Lung (tissue), 12 donors: ENCODE measurements around the gene CLIC1. TPM values are rescaled to one million over a fixed set of nuclear protein-coding genes. Genes with fewer than 3 reads are reported as not detected.
A peak's percentile ranks its signal among the peaks of the same experiment; 100 is the strongest.

Experiments used
- ATAC-seq: fragments of 200-7000 bp; cut with Tn5 transposase; one replicate; pipeline ENCODE4 v1.9.1; 2020; ENCODE audit warnings: moderate number of reproducible peaks; ENCODE audit not compliant: insufficient read depth, low FRiP score
- DNase-seq, 3 donors: peaks; one replicate each; pipeline ENCODE4 v3.0.0-alpha.2; 2013 to 2017
- H3K27ac ChIP-seq, 2 donors: one replicate each; pipeline ENCODE4 v1.5.1; 2013; ENCODE audit warnings: mild to moderate bottlenecking in 2 of 2, moderate library complexity in 2 of 2, control low read depth in 1 of 2, inconsistent platforms in 1 of 2, low read depth in 1 of 2, low read length in 1 of 2
- H3K27me3 ChIP-seq, 3 donors: one replicate each; pipeline ENCODE4 v1.5.1; 2013; ENCODE audit warnings: low read length in 2 of 3; ENCODE audit not compliant: control insufficient read depth in 3 of 3, insufficient read depth in 3 of 3
- H3K36me3 ChIP-seq, 4 donors: one replicate each; pipeline ENCODE4 v1.5.1; 2013; ENCODE audit warnings: low read length in 4 of 4, mild to moderate bottlenecking in 1 of 4, moderate library complexity in 1 of 4; ENCODE audit not compliant: control insufficient read depth in 4 of 4, insufficient read depth in 4 of 4
- H3K4me1 ChIP-seq, 5 donors: one replicate each; pipeline ENCODE4 v1.5.1; 2013; ENCODE audit warnings: low read length in 5 of 5, mild to moderate bottlenecking in 2 of 5, moderate library complexity in 1 of 5; ENCODE audit not compliant: control insufficient read depth in 5 of 5, insufficient read depth in 5 of 5
- H3K4me3 ChIP-seq: one replicate; pipeline ENCODE4 v1.5.1; 2013; ENCODE audit warnings: mild to moderate bottlenecking, control low read depth, moderate library complexity
- H3K9ac ChIP-seq, 2 donors: one replicate each; pipeline ENCODE4 v1.5.1; 2013; ENCODE audit warnings: low read length in 2 of 2, control low read depth in 1 of 2; ENCODE audit not compliant: insufficient read depth in 1 of 2
- H3K9me3 ChIP-seq, 4 donors: one replicate each; pipeline ENCODE4 v1.5.1; 2013; ENCODE audit warnings: low read length in 3 of 4, mild to moderate bottlenecking in 1 of 4, moderate library complexity in 1 of 4; ENCODE audit not compliant: control insufficient read depth in 4 of 4, insufficient read depth in 3 of 4
- CTCF ChIP-seq: IDR thresholded peaks from 2 replicates; pipeline ENCODE4 v1.5.1; 2012; ENCODE audit warnings: mild to moderate bottlenecking; ENCODE audit errors: control extremely low read depth, extremely low read depth
- WGBS, 2 donors: extraction: QIAGEN DNeasy Blood & Tissue Kit; methylation state at CpG; one replicate each; pipeline ENCODE4 v1.1.7; 2013; 5-methylcytosine and 5-hydroxymethylcytosine counted together
- polyA plus RNA-seq, 2 donors: library from polyadenylated mRNA; stranded (reverse); fragments of 200-250 nt; gene quantifications; one replicate each; pipeline ENCODE4 v1.2.1, GENCODE V29; 2013
- total RNA-seq, 2 donors: library from RNA; depleted of rRNA in 1 of 2; stranded (reverse); fragments of >200 nt in 1 of 2; gene quantifications; one replicate each; pipeline ENCODE4 v1.2.1, GENCODE V29; 2014 to 2021
- donor health status: control.
- donor health status: control.
- donor health status: Bipolar disorder and iron deficiency.
- donor health status: healthy.
- donor health status: DM: yes; HTN: yes; CAD: no.

Gene CLIC1
- total and polyA plus RNA-seq, 4 donors: 231 to 763 (median 378) TPM

- peak; percentile 9 for TF ChIP-seq CTCF
- no peaks in the 10 kb centered on the region for H3K27me3 ChIP-seq
- H3K27ac ChIP-seq: peak within 1 kb of the TSS; percentile 97 to 98
- peaks cover 0 to 12% (median 6%) of the 10 kb centered on the region in 4 donors for H3K36me3 ChIP-seq
- WGBS, 2 donors: 1% methylated on average over 54 of the region's 54 CpGs
- H3K4me3 ChIP-seq: peak within 1 kb of the TSS; percentile 69
- H3K9me3 ChIP-seq: no peaks in the 10 kb centered on the region
- DNase-seq (peak; percentile 99 to 100 (median 99)), ATAC-seq (peak; percentile 98)
- H3K4me1 ChIP-seq: peaks cover 6 to 14% (median 10%) of the 10 kb centered on the region in 5 donors
- H3K9ac ChIP-seq: peak within 1 kb of the TSS; percentile 88 to 99
Measured at GRCh38 chr6:31702819-31703716, 33.3 kb downstream of the CLIC1 start, which contains the start of gene ABHD16A. TSS of gene ABHD16A (minus strand) at chr6:31703324. CDS start at chr6:31703281, 43 bp downstream.

GRCh38 chr6:31702405-31702818, 33.9 kb downstream of the CLIC1 start:
- no peak for ATAC-seq
- Histone ChIP-seq H3K36me3 (peaks cover 0 to 14% (median 8%) of the 10 kb centered on the region in 4 donors), H3K4me3 (peak overlapping the region; percentile 69), H3K9ac (peak overlapping the region; percentile 88 to 99), H3K27ac (peak overlapping the region; percentile 97 to 98), H3K27me3 (no peaks in the 10 kb centered on the region), H3K4me1 (peaks cover 7 to 14% (median 10%) of the 10 kb centered on the region in 5 donors), H3K9me3 (no peaks in the 10 kb centered on the region)
- 1% methylated on average over 10 of the region's 10 CpGs for WGBS, 2 donors
- no peak for TF ChIP-seq CTCF
- no peak for DNase-seq

DNA sequence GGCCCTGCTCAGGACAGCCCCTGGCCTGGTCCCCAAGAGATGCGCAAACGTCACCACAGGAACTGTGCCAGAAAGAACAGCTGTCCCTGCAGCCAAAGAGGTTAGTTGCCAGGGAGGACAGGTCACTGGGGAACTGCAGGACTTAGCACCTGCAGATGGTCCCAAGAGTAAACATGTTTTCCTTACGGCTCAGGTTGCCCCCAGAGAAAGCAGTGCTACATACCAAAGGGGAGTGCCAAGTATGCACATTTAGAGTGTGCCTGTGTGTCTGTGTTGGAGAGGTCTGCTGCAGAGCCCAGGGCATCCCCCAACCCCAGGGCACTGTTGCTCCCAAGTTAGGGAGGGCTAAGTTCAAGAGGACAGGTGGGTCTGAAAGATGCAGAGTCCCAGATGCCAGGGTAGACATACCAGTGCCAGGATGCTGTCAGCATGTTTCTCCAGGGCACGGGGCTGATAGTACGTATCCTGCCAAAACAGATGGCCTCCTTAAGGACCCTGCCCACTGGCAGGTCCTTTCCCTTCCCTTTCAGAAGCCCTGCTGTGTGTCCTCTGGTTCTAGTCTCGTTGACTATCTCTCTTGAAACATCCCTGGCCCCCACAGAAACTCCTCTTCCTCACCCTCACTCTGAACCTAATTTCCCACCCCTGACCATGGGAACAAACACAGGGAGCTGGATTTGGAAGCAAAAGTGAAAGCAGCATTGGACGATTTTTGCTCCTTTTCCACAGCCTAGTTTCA, 34.5 kb downstream of the CLIC1 start:
- H3K4me1 ChIP-seq: peaks cover 7 to 15% (median 11%) of the 10 kb centered on the region in 5 donors
- no peaks in the 10 kb centered on the region for H3K27me3 ChIP-seq
- peaks cover 0 to 14% (median 9%) of the 10 kb centered on the region in 4 donors for H3K36me3 ChIP-seq
- H3K9me3 ChIP-seq: no peaks in the 10 kb centered on the region
- ATAC-seq: no peak
- DNase-seq: peak in 2 of 3 donors; percentile 40 to 57
- H3K4me3 ChIP-seq: peak overlapping the region; percentile 69
- no peak for TF ChIP-seq CTCF
- peak overlapping the region; percentile 28 to 98 for H3K27ac ChIP-seq
- peak overlapping the region; percentile 88 to 99 for H3K9ac ChIP-seq
- WGBS, 2 donors: 27 to 40% methylated on average over 7 of the region's 7 CpGs
